Gastroesophageal sphincter (tissue), 4 donors: ENCODE results near the gene MRPL42. TPM values are rescaled to one million over a fixed set of nuclear protein-coding genes. Genes with fewer than 3 reads are reported as not detected.
"Not testable (repeated sequence)": the region's sequence is repeated elsewhere in the genome, so short reads cannot be mapped to it uniquely, and the experiment has no call there.

Source experiments
- ATAC-seq: fragments of 150-250 bp; one replicate; pipeline ENCODE4 v1.9.1; 2016; ENCODE audit warnings: mild to moderate bottlenecking, moderate library complexity
- H3K27ac ChIP-seq, 4 donors: fragments of 200-600 bp; sonication (generic) in 3 of 4; 1 replicate in 3 of 4; 2 replicates in 1 of 4; pipeline ENCODE4 v1.5.1; 2016 to 2019
- H3K27me3 ChIP-seq: fragments of 200-600 bp; sonication (generic); one replicate; pipeline ENCODE4 v1.5.1; 2019
- H3K36me3 ChIP-seq, 2 donors: fragments of 200-600 bp; sonication (generic); one replicate each; pipeline ENCODE4 v1.5.1; 2019; ENCODE audit warnings: control low read depth in 1 of 2
- H3K4me1 ChIP-seq, 3 donors: fragments of 200-600 bp; sonication (generic); 1 replicate in 2 of 3; 2 replicates in 1 of 3; pipeline ENCODE4 v1.5.1; 2016 to 2019; ENCODE audit warnings: control low read depth in 2 of 3
- H3K4me3 ChIP-seq, 2 donors: fragments of 200-600 bp; sonication (generic); one replicate each; pipeline ENCODE4 v1.5.1; 2019; ENCODE audit warnings: mild to moderate bottlenecking in 1 of 2, moderate library complexity in 1 of 2
- H3K9me3 ChIP-seq, 3 donors: fragments of 200-600 bp; sonication (generic); one replicate each; pipeline ENCODE4 v1.5.1; 2017 to 2019; ENCODE audit warnings: control low read depth in 2 of 3
- CTCF ChIP-seq, 4 experiments: fragments of 200-600 bp in 2 of 4; fragments of 450-650 bp in 2 of 4; sonication (generic) in 1 of 4; IDR thresholded peaks; one replicate each; pipeline ENCODE4 v1.5.1; 2017 to 2019; ENCODE audit warnings: antibody characterized with exemption in 4 of 4, mild to moderate bottlenecking in 2 of 4, moderate library complexity in 2 of 4
- EP300 ChIP-seq: sonication (generic); formaldehyde crosslinking; IDR thresholded peaks from one replicate; pipeline ENCODE4 v1.6.1; 2017; ENCODE audit warnings: antibody characterized with exemption, mild to moderate bottlenecking
- POLR2A ChIP-seq, 2 donors: fragments of 450-650 bp; IDR thresholded peaks; one replicate each; pipeline ENCODE4 v1.6.1; 2017; ENCODE audit warnings: antibody characterized with exemption in 2 of 2, mild to moderate bottlenecking in 2 of 2, moderate library complexity in 1 of 2
- POLR2AphosphoS5 ChIP-seq: sonication (generic); formaldehyde crosslinking; IDR thresholded peaks from one replicate; pipeline ENCODE4 v1.6.1; 2017; ENCODE audit warnings: antibody characterized with exemption
- WGBS, 2 donors: methylation state at CpG; one replicate each; pipeline ENCODE4 v1.1.5; 2018; ENCODE audit warnings: low coverage in 1 of 2; 5-methylcytosine and 5-hydroxymethylcytosine counted together
- total RNA-seq, 4 donors: library from RNA; depleted of rRNA; stranded (reverse); fragments of >200 nt; gene quantifications; one replicate each; pipeline ENCODE4 v1.1.0, GENCODE V29; 2016

MRPL42 gene
- total RNA-seq, 4 donors from 2014 or later = 40.3 to 52.9 (median 46.2) TPM

DNA sequence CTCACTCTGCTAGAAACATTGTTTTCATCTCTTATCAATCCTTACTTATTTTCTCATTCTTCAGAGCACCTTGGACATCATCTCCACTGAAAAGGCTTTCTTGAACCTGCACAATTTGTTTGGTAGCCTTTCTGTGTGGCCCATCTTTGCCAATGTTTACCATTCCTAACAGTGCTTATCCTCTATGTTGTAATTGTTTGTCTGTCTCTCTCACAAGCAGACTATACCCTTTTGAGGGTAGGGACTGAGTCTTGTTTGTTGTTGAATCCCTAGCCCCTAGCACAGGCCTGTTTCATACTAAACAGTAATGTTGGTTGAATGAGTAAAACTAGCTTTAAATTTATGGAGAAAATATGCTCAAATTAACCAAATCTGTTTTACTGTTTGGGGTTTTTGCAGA, 9.2 kb downstream of the MRPL42 start:
- TF ChIP-seq EP300 = no peak
- Histone ChIP-seq H3K9me3 (no peaks in the 10 kb centered on the region), H3K27ac (no peak overlapping the region), H3K36me3 (peaks cover 0 to 96% of the 10 kb centered on the region in 2 donors), H3K4me1 (peaks cover 0 to 3% (median 0%) of the 10 kb centered on the region in 3 donors), H3K4me3 (no peak overlapping the region), H3K27me3 (no peaks in the 10 kb centered on the region)
- no peak for ATAC-seq

DNA sequence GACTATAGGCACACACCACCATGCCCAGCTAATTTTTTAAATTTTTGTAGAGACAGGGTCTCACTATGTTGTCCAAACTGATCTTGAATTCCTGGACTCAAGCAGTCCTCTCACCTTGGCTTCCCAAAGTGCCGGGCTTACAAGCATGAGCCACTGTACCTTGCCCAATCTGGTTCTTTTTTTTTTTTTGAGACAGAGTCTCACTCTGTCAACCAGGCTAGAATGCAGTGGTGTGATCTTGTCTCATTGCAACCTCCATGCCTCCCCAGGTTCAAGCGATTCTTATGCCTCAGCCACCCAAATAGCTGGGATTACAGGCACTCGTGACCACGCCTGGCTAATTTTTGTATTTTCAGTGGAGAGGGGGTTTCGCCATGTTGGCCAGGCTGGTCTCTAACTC, 15.4 kb downstream of the MRPL42 start:
- no peaks in the 10 kb centered on the region for H3K9me3 ChIP-seq
- no peak overlapping the region for H3K27ac ChIP-seq
- no peak for ATAC-seq
- TF ChIP-seq EP300 (no peak), CTCF (IDR thresholded peaks at IDR 0.05) (no peak), POLR2AphosphoS5 (no peak), POLR2A (IDR thresholded peaks at IDR 0.05) (no peak)
- 88 to 100% methylated on average over 1 to 2 of the region's 5 CpGs for WGBS, 2 donors
- peaks cover 0 to 98% of the 10 kb centered on the region in 2 donors for H3K36me3 ChIP-seq
- no peak overlapping the region for H3K4me3 ChIP-seq
- no peaks in the 10 kb centered on the region for H3K4me1 ChIP-seq
- no peaks in the 10 kb centered on the region for H3K27me3 ChIP-seq

DNA sequence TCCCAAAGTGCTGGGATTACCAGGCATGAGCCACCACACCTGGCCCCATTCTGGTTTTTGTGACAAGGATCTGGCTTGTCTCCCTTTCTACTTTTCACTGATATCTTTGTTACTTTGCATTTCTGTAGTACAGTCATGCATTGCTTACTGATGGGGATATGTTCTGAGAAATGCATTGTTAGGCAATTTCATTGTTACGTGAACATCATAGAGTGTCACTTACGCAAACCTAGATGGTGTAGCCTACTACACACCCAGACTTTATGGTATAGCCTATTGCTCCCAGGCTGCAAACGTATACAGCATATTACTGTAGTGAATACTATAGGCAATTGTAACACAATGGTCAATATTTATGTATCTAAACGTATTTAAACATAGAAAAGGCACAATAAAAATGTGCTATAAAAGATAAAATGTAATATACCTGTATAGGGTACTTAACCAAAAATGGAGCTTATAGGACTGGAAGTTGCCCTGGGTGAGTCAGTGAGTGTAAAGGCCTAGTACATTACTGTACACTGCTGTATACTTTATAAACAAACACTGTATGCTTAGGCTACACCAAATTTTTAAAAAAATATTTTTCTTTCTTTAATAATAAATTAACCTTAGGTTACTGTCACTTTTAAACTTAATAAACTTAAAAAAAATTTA, 16.0 kb downstream of the MRPL42 start:
- Histone ChIP-seq H3K36me3 (peaks cover 4 to 98% of the 10 kb centered on the region in 2 donors), H3K4me3 (no peak overlapping the region), H3K9me3 (no peaks in the 10 kb centered on the region), H3K27me3 (no peaks in the 10 kb centered on the region), H3K27ac (no peak overlapping the region), H3K4me1 (no peaks in the 10 kb centered on the region)
- ATAC-seq = no peak
- TF ChIP-seq CTCF (IDR thresholded peaks at IDR 0.05) = no peak
- no peak for TF ChIP-seq EP300
- no peak for TF ChIP-seq POLR2A (IDR thresholded peaks at IDR 0.05)
- no peak for TF ChIP-seq POLR2AphosphoS5
- WGBS, 2 donors = 93 to 94% methylated on average over 3 to 4 of the region's 4 CpGs

DNA sequence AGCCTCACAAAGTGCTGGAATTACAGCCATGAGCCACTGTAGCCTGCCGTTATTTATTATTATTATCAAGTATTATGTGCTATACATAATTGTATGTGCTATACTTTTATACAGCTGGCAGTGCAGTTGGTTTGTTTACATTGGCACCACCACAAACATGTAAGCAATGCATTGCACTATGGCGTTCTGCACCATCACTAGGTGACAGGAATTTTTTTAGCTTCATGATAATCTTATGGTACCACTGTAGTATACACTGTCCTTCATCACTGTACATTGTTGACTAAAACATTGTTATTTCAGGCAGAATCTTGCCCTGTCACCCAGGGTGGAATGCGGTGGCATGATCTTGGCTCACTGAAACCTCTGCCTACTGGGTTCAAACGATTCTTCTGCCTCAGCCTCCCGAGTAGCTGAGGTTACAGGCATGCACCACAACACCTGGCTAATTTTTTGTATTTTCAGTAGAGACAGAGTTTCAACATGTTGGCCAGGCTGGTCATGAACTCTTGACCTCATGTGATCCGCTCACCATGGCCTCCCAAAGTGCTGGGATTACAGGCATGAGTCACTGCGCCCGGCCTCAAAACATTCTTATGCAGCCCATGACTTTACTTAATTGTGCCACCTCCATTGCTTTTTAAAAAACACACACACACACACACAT, 17.1 kb downstream of the MRPL42 start:
- TF ChIP-seq EP300 (no peak), CTCF (IDR thresholded peaks at IDR 0.05) (no peak), POLR2AphosphoS5 (no peak), POLR2A (IDR thresholded peaks at IDR 0.05) (no peak)
- Histone ChIP-seq H3K27me3 (no peaks in the 10 kb centered on the region), H3K36me3 (peaks cover 4 to 98% of the 10 kb centered on the region in 2 donors), H3K4me1 (no peaks in the 10 kb centered on the region), H3K4me3 (no peak overlapping the region), H3K9me3 (no peaks in the 10 kb centered on the region), H3K27ac (no peak overlapping the region)
- no peak for ATAC-seq
- WGBS, 2 donors = 61 to 66% methylated on average over 6 of the region's 8 CpGs

DNA sequence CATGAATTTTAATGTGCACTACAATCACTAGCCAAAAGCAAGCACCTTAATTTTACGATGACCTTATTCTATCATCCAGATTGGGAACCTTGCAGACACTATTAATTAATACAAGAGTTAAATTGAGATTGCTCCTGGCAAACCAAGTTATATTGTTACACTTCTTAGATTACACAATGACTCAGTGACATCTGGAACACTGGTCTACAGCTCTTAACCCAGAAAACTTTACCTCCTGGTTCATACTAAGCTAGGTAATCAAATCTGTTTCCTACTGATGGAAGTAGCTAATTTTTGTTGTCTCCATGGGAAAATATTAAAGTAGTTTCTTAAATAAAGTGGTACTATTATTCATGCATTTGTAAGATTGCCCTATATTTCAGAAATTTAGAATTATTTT, 25.5 kb downstream of the MRPL42 start:
- not testable (repeated sequence) for H3K4me1 ChIP-seq, H3K4me3 ChIP-seq, H3K9me3 ChIP-seq, H3K27ac ChIP-seq, H3K27me3 ChIP-seq, ATAC-seq
- WGBS, 2 donors = no CpG with 5 or more reads among the region's 1 CpG
- H3K36me3 ChIP-seq = peaks cover 6 to 72% of the 10 kb centered on the region in 2 donors

DNA sequence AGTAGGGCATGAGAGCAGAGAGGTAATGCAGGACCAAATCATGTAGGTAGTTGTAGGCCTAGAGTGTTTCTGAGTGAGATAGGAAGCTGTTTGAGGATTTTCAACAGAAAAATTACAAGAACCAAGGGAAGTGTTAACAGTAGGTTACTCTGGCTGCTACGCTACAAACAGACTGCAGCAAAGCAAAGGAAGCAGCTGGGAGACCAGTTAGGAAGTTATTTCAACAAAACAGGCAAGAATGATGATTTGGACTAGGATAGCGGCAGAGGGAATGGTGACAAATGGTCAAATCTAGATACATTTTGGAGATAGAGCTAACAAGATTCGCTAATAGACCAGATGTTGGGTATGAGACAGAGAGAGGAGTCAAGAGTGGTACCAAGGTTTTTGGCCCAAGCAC, 26.8 kb downstream of the MRPL42 start:
- WGBS, 2 donors = 91 to 100% methylated on average over 2 to 3 of the region's 3 CpGs
- Histone ChIP-seq H3K4me3 (no peak overlapping the region), H3K27ac (no peak overlapping the region), H3K9me3 (no peaks in the 10 kb centered on the region), H3K27me3 (no peaks in the 10 kb centered on the region), H3K36me3 (peaks cover 3 to 59% of the 10 kb centered on the region in 2 donors), H3K4me1 (no peaks in the 10 kb centered on the region)
- ATAC-seq = no peak
- TF ChIP-seq CTCF (IDR thresholded peaks at IDR 0.05) (no peak), POLR2AphosphoS5 (no peak), POLR2A (IDR thresholded peaks at IDR 0.05) (no peak), EP300 (no peak)
